ENCODE data around the gene CACNB1.
A peak's percentile ranks its signal among the peaks of the same experiment; 100 is the strongest.

Gene CACNB1

GRCh38 chr17:39183045-39183444 lies 14.4 kb downstream of the CACNB1 start:
- no peak for TF ChIP-seq Cebpa-rat (IDR thresholded peaks at IDR 0.05)
- Histone ChIP-seq H3K4me1 (no peaks in the 10 kb centered on the region), H3K9ac (no peak overlapping the region), H4K20me1 (no peaks in the 10 kb centered on the region), H3K27me3 (no peaks in the 10 kb centered on the region), H3K4me2 (no peak overlapping the region), H3K36me3 (peaks cover 97% of the 10 kb centered on the region), H3K9me3 (no peaks in the 10 kb centered on the region), H3K27ac (no peak overlapping the region), H3K4me3 (no peak overlapping the region)

- no peaks in the 10 kb centered on the region for H4K20me1 ChIP-seq
- no peaks in the 10 kb centered on the region for H3K27me3 ChIP-seq
- H3K4me1 ChIP-seq, result peaks cover 11% of the 10 kb centered on the region
- H3K36me3 ChIP-seq, result peaks cover 97% of the 10 kb centered on the region
- H3K4me3 ChIP-seq, result no peak overlapping the region
- H3K9me3 ChIP-seq, result no peaks in the 10 kb centered on the region
- TF ChIP-seq Cebpa-rat (IDR thresholded peaks at IDR 0.05), result no peak
- no peak overlapping the region for H3K4me2 ChIP-seq
- no peak overlapping the region for H3K27ac ChIP-seq
- no peak overlapping the region for H3K9ac ChIP-seq
Observed at GRCh38 chr17:39181303-39181702, 16.2 kb downstream of the CACNB1 start.

- H3K36me3 ChIP-seq, result peaks cover 74% of the 10 kb centered on the region
- H3K27me3 ChIP-seq, result no peaks in the 10 kb centered on the region
- no peak for TF ChIP-seq Cebpa-rat (IDR thresholded peaks at IDR 0.05)
- no peak overlapping the region for H3K4me3 ChIP-seq
- no peak overlapping the region for H3K9ac ChIP-seq
- H3K9me3 ChIP-seq, result no peaks in the 10 kb centered on the region
- peaks cover 38% of the 10 kb centered on the region for H3K4me1 ChIP-seq
- H3K27ac ChIP-seq, result no peak overlapping the region
- peaks cover 12% of the 10 kb centered on the region; the same call in 1 of the 2 replicates for H4K20me1 ChIP-seq
- H3K4me2 ChIP-seq, result no peak overlapping the region
Observed at GRCh38 chr17:39178536-39178935, 18.9 kb downstream of the CACNB1 start.

- TF ChIP-seq Cebpa-rat (IDR thresholded peaks at IDR 0.05), result no peak
- H3K4me2 ChIP-seq, result no peak overlapping the region
- H3K4me1 ChIP-seq, result peaks cover 51% of the 10 kb centered on the region
- H3K4me3 ChIP-seq, result no peak overlapping the region
- 0 out of 2 replicates have a peak overlapping the region, but pooled peaks have one; percentile 55 for H3K27ac ChIP-seq
- no peaks in the 10 kb centered on the region for H3K9me3 ChIP-seq
- peaks cover 62% of the 10 kb centered on the region for H3K36me3 ChIP-seq
- no peak overlapping the region for H3K9ac ChIP-seq
- peaks cover 16% of the 10 kb centered on the region; the same call in 1 of the 2 replicates for H4K20me1 ChIP-seq
- no peaks in the 10 kb centered on the region for H3K27me3 ChIP-seq
Observed at GRCh38 chr17:39177256-39177655, 20.2 kb downstream of the CACNB1 start.

- Histone ChIP-seq H3K9me3 (no peaks in the 10 kb centered on the region), H4K20me1 (peaks cover 16% of the 10 kb centered on the region; the same call in 1 of the 2 replicates), H3K4me1 (peaks cover 67% of the 10 kb centered on the region), H3K27ac (peak overlapping the region; percentile 55), H3K4me2 (peak overlapping the region; percentile 97), H3K36me3 (peaks cover 46% of the 10 kb centered on the region), H3K27me3 (no peaks in the 10 kb centered on the region), H3K9ac (no peak overlapping the region), H3K4me3 (peak overlapping the region; percentile 4; the same call in 1 of the 2 replicates)
- no peak for TF ChIP-seq Cebpa-rat (IDR thresholded peaks at IDR 0.05)
Observed at GRCh38 chr17:39175695-39176093, 21.8 kb downstream of the CACNB1 start.

- Histone ChIP-seq H3K9ac (peak overlapping the region; percentile 25; the same call in 1 of the 2 replicates), H3K27me3 (no peaks in the 10 kb centered on the region), H3K4me1 (peaks cover 73% of the 10 kb centered on the region), H3K4me2 (peak overlapping the region; percentile 97), H3K27ac (peak overlapping the region; percentile 71), H3K4me3 (peak overlapping the region; percentile 4; the same call in 1 of the 2 replicates), H3K9me3 (no peaks in the 10 kb centered on the region), H3K36me3 (peaks cover 41% of the 10 kb centered on the region), H4K20me1 (peaks cover 16% of the 10 kb centered on the region; the same call in 1 of the 2 replicates)
- no peak for TF ChIP-seq Cebpa-rat (IDR thresholded peaks at IDR 0.05)
Observed at GRCh38 chr17:39174920-39175694, 22.4 kb downstream of the CACNB1 start.

- Histone ChIP-seq H3K27me3 (no peaks in the 10 kb centered on the region), H3K4me1 (peaks cover 86% of the 10 kb centered on the region), H3K4me2 (peak overlapping the region; percentile 97), H4K20me1 (peaks cover 16% of the 10 kb centered on the region; the same call in 1 of the 2 replicates), H3K36me3 (peaks cover 28% of the 10 kb centered on the region), H3K4me3 (peak overlapping the region; percentile 41), H3K9ac (peak overlapping the region; percentile 69), H3K27ac (peak overlapping the region; percentile 71), H3K9me3 (no peaks in the 10 kb centered on the region)
- TF ChIP-seq Cebpa-rat (IDR thresholded peaks at IDR 0.05), result no peak
Observed at GRCh38 chr17:39173526-39174274, 23.8 kb downstream of the CACNB1 start.

GRCh38 chr17:39173080-39173479 lies 24.4 kb downstream of the CACNB1 start:
- peak overlapping the region; percentile 97 for H3K4me2 ChIP-seq
- H3K9me3 ChIP-seq, result no peaks in the 10 kb centered on the region
- peak overlapping the region; percentile 41 for H3K4me3 ChIP-seq
- H3K4me1 ChIP-seq, result peaks cover 92% of the 10 kb centered on the region
- H3K27me3 ChIP-seq, result no peaks in the 10 kb centered on the region
- peaks cover 22% of the 10 kb centered on the region for H3K36me3 ChIP-seq
- peak overlapping the region; percentile 69 for H3K9ac ChIP-seq
- no peak for TF ChIP-seq Cebpa-rat (IDR thresholded peaks at IDR 0.05)
- H3K27ac ChIP-seq, result peak overlapping the region; percentile 71
- peaks cover 16% of the 10 kb centered on the region; the same call in 1 of the 2 replicates for H4K20me1 ChIP-seq

GRCh38 chr17:39171933-39172332 lies 25.5 kb downstream of the CACNB1 start:
- H3K4me3 ChIP-seq, result no peak overlapping the region
- no peak for TF ChIP-seq Cebpa-rat (IDR thresholded peaks at IDR 0.05)
- peak overlapping the region; percentile 97 for H3K4me2 ChIP-seq
- H3K27ac ChIP-seq, result peak overlapping the region; percentile 71
- H3K9me3 ChIP-seq, result no peaks in the 10 kb centered on the region
- no peak overlapping the region for H3K9ac ChIP-seq
- peaks cover 11% of the 10 kb centered on the region for H3K36me3 ChIP-seq
- H3K27me3 ChIP-seq, result no peaks in the 10 kb centered on the region
- H3K4me1 ChIP-seq, result peaks cover 99% of the 10 kb centered on the region
- peaks cover 16% of the 10 kb centered on the region; the same call in 1 of the 2 replicates for H4K20me1 ChIP-seq

All from BLaER1 (cell line).